SH-SY5Y (cell line): Measurements from ENCODE around the gene PIF1.

ENCODE experiments used
- GATA2 ChIP-seq: IDR thresholded peaks from 2 replicates; pipeline ENCODE4 v1.6.1; 2011; ENCODE audit warnings: mild to moderate bottlenecking, low read depth, low read length
- GATA3 ChIP-seq: IDR thresholded peaks from 2 replicates; pipeline ENCODE4 v1.6.1; 2011; ENCODE audit warnings: low read depth, mild to moderate bottlenecking, low read length, moderate library complexity

Gene PIF1

DNA sequence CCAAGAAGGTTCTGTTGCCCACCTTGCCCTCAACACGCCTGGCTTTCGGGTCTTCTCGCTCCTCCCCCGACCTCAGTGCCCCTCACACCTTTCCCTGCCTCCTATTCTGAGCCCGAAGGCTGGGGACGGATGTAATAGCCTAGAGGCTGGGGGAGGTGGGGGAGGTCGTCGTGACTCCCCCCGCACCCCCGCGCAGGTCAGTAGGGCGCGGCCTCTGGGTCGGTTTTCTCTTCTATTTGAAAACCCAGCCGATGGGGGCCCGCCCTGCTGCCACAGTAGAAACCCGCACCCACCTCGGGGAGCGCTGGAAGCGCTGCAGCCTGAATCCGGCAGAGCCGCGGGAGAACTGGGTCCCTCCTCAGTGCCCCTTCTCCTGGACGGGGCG lies 49.1 kb downstream of the PIF1 start:
- TF ChIP-seq GATA2 (no peak), GATA3 (no peak)

DNA sequence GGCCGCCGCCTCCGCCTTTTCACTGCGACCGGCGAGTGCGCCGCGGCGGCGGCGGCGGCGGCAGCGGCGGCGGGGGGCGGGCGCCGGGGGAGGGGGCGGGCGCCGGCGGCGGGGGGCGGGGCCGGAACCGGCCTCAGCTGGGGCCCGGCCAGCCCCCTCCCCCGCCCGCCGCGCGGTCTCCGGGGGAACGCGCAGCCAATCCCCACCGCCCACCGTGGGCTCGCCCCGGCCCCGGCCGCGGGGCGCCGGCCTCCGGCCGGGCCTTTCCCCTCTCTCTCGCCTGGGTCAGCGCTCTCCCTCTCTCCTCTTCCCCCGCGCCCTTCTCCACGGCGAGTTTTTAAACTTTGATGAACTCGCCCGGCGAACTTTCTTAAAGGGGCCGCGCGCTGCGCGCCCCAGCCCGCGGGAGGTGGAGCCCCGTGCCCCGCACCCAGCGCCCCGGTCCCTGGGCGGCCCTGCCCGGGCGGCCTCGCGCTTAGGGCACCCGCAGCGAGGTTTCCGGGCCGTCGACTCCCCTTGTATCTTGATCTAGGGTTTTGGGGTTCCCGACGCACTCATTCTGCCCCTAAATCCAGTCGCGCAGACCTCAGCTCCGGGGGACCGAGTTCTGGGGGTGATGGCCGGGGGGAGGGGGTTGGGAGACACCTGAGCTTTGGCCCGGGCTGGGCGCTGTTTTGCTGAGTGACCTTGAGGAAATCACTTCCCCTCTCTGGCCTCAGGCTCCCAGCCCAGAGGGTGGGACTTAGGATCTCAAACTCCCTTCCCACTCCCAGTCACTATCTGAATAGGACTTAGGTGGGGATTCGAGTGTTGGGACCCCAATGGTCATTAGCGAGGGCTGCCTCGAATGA lies 49.7 kb downstream of the PIF1 start, which contains the start of gene RBPMS2:
Gene RBPMS2 (minus strand): TSS at position 39 of the 851 bp plus-strand sequence. CDS start 270 bp downstream, outside the sequence.
- TF ChIP-seq GATA3 = no peak
- TF ChIP-seq GATA2 = no peak

DNA sequence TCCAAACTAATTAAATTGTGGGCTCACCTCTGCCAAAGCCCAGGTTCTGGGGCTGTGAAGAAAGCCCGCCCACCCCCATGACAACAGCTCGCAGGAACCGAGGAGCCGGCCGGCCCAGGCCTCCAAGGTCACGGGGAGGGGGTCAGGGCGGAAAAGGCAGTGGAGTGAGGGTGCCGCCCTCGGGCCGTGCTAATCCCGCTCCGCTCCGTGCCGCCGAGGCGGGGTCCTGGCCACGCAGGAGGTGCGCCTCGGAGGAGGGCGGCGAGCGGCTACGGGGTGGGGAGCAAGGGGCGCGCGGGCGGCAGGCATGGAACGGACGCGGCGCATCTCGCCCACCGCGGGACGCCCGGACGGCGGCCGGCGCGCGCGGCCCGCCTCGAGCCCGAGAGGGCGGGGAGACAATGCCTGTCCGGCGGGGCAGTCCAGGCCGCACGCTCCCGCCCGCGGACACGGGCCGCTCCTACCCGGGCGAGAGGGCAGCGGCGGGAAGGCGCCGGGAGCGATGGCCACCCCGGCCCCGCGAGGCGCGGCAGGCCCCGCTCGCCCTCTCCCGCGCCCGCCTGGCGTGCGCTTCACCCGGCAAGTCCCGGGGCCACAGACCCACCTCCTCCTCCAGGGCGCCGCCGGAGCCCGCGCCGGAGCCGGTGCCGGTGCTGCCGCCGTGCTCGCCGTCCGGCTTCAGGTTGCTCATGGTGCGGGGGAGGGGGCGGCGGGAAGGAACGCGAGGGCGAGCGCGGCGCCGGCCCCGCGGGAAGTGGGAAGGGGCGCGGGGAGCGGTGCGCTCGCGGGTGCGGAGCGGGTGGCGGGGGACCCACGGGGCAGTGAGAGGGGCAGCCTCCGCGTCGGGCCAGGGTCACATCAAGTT lies 50.6 kb downstream of the PIF1 start:
- TF ChIP-seq GATA3 (no peak), GATA2 (no peak)

DNA sequence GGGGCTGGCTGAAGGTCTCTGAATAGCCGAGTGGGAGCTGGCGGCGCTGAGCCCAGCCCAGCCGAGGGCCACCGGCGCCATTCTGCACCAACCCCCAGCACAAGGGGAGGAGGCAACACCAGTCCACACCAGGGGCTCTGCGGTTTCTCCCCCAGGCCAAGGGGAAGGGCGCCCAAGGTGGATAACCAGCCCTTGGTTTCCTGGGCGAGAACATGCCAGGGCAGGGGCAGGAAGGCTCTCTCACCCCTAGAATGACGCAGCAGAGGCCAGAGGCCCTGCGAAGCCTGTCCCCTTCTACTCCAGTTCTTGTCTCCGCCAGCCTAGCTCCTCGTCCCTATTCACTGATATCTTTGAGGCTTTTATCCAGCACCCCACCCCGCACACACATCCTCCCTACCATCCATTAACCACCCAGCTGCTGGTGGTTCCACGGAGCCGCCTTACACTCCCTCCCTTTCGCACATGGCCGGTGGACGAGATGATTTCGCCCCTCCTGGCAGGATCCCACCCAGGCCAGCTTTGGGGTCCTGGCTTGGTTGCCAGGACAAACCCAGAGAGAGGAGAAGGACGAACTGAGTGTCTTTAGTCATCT lies 51.3 kb downstream of the PIF1 start:
- TF ChIP-seq GATA2 (no peak), GATA3 (no peak)

DNA sequence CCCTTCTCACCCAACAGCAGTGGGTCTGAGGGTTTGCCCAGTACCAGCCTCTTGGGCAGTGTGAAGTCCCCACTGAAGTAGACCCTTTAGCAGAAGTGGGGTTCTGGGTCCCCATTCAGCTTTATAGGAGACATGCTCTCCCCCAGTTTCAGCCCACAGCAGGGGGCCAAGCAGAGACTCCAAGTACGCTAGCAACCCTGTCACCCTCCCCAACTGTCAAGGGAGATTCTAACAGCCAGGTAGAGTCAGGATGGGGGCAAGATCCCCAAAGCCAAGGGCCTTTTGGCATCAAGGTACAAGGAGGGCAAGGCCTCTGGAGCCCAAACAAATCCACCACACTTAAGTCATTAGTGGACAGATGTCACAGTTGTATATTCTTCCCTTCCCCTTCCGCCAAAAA lies 51.8 kb downstream of the PIF1 start:
- no peak for TF ChIP-seq GATA2
- no peak for TF ChIP-seq GATA3

DNA sequence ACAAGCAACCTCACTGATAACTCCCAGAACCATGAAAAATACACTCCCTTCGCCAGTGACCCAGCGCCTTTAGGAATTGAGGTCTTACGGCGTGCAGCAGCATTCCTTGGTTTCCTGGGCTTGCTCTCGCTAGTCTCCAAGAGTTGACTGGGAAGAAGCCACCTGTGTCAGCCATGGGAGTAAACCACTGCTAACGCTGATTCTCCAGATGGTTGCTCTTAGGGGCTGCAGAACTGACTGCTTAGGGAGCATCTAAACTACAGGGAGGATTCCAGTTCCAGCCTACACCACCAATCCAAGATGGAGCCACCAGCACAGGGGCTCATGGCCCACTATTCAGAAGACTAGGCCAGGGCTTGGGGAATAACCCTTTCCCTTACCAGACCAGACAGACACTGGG lies 52.5 kb downstream of the PIF1 start:
- TF ChIP-seq GATA2 (no peak), GATA3 (no peak)

DNA sequence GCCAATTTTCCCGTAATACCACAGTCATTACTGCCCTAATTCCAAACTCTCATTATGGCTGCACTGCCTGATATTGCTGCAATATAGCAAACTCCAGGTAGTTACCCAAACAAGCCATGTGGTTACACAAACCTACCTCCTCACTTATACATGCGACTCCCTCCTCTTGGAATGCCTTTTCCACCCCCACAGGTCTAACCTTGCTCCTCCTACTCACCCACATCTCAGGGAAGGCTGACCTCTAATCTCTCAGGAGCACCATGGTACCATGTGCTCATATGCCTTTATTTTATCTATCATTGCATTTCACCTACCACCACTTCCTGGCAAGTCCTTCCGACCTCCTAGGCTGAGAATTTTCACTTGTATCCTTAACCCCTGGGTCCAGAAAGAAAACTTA lies 53.0 kb downstream of the PIF1 start:
- TF ChIP-seq GATA2 (no peak), GATA3 (no peak)

DNA sequence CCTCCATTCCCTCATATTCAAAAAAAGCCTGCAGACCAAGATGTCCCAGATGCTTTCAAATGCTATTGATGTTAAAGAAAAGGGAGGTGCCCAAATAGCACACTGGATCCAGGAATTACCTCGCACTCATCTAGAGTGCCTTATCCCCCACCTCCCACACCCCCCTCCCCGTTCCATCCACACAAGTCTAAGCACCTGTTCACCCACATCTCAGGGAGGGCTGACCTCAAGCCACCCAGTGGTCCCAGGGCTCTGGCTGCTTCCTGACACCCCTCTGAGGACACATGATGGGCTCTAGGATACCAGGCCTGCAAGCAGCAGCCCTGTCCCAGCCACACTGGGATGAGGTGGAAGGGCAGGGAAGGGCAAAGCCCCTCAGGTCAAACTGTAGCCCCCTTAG lies 54.8 kb downstream of the PIF1 start:
- TF ChIP-seq GATA3 = no peak
- TF ChIP-seq GATA2 = no peak

DNA sequence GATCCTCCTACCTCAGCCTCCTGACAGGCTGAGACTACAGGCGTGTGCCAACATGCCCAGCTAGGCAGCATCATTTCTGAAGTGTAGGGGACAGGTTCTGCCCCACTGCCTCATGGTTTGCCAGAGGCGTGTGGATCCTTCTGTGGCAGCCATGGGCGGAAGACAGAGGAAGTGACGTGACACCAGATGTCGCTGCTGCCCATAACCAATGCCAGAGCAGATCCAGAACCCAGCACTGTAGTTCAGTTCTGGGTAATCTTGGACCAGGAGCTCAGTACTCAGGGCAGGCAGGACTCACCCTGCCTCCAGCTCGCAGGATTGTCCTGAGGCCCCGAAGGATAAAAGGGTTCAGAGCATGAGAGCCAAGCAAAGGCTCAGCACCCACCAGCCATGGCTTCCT lies 58.2 kb downstream of the PIF1 start:
- TF ChIP-seq GATA2 (no peak), GATA3 (no peak)

DNA sequence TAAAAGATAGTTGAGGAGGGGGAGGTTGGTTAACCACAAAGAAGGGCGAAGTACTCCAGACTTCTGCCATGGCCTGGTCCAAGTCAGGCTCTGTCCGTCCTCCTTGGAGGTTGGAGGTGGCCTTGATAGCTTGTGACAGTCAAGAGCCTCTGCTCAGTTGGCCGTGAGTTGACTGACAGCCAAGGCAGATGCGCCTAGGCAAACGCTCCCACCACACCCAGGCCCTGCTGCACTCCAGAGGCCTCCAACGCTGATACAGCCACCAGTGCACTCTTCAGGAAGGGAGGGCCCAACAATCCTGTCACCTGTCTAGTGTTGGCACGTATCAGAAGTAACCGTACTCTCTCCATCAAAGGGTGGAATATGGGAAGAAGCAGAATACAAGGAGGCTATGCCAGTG lies 59.4 kb downstream of the PIF1 start:
- TF ChIP-seq GATA3 (no peak), GATA2 (no peak)
